G401.6 (cell line): ENCODE results near the gene RELB.
"Not testable (repeated sequence)": the region's sequence is repeated elsewhere in the genome, so short reads cannot be mapped to it uniquely, and the experiment has no call there.

Experiments
- FAIRE-seq: peaks from 2 replicates; lab custom pipeline; 2012; peaks lifted over from hg19 to GRCh38; lab: Jason Lieb, UNC

The RELB gene

DNA sequence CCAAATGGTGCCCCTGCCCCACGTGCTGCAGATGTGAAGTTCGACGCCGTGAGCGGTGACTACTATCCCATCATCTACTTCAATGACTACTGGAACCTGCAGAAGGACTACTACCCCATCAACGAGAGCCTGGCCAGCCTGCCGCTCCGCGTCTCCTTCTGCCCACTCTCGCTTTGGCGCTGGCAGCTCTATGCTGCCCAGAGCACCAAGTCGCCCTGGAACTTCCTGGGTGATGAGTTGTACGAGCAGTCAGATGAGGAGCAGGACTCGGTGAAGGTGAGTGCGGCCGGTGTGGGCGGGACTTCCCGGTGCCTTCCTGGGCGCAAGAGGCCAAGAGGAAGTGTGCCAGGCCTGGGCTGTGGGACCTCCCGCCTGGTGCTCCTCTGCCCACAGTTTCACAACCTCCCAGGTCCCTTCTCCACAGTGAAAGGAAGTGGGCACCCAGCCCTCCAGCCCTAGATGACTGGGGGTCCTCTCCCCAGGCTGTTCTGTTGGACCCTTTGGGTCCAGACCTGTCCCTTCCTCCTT, 14.1 kb upstream of the RELB start:
- FAIRE-seq: no peak

DNA sequence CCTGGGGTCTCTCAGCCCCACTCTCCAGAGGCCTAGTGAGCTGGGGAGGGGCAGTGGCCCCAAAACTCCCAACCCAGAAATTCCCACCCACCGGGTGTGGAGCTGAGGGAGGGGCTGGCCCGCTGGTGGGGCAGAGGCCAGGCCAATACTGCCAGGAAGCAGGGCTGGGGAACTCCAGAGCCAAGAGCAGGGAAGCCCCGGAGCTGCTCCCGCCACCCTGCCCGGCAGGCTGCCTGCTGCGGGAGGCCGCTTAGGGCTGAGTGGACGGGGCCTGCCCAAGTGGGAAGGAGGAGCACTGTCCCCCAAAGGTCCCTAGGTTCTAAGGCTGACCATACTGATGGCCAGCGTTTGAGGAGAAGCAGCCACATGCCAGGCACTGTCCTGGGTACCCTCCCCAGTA, 13.0 kb upstream of the RELB start:
- no peak for FAIRE-seq

DNA sequence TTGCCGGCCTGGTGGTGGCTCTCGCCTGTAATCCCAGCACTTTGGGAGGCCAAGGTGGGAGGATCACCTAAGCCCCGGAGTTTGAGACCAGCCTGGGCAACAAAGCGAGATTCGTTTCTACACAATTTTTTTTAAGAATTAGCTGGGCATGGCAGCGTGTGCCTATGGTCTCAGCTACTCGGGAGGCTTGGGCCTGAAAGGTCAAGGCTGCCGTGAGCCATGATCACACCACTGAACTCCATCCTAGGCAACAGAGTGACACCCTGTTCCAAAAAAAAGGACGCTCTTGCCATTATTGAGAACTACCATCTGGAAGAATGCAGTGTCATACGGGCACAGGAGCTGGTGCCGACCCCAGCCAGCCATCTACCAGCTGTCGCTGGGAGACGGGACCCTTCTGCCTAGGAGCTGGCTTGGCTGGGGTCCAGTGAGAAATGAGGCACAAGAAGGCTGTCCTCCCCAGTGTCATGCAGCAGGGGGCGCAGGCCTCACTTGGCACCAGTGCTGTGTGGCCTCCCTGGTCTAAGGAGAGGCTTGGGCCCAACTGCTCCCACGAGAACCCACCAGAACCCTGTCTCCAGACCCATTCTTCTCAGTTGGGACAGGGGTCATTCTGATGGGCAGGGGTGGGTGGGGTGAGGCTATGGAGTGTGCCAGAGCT, 12.2 kb upstream of the RELB start:
- FAIRE-seq: no peak

DNA sequence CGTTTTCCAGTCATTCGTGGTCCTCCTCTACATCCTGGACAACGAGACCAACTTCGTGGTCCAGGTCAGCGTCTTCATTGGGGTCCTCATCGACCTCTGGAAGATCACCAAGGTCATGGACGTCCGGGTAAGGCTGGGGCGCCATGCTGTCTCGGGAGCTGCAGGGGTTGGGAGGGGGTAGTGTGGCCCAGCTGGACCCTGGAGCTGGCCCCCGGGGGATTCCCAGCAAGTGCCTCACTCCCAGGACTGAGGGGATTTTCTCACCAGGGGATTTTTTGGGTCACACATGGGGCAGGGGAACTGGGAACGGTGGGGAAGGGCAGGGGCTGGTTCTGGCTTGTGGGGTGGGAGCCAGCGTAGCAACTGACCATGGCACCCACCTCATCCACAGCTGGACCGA, 10.8 kb upstream of the RELB start:
- no peak for FAIRE-seq

DNA sequence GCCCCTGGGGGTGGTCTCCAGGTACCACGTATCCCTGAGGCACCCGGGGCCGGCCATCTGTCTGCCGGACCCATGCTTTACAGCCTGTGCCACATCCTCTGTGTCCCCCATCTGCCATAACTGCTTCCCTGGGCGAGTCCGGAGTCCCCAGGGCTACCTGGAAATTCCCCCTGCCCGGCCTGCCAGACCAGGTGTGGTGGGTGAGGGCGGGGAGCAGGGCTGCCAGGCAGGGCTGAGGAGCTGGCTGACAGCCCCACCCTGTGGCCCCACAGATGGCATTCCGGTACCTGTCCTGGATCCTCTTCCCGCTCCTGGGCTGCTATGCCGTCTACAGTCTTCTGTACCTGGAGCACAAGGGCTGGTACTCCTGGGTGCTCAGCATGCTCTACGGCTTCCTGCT, 10.3 kb upstream of the RELB start:
- FAIRE-seq: no peak

DNA sequence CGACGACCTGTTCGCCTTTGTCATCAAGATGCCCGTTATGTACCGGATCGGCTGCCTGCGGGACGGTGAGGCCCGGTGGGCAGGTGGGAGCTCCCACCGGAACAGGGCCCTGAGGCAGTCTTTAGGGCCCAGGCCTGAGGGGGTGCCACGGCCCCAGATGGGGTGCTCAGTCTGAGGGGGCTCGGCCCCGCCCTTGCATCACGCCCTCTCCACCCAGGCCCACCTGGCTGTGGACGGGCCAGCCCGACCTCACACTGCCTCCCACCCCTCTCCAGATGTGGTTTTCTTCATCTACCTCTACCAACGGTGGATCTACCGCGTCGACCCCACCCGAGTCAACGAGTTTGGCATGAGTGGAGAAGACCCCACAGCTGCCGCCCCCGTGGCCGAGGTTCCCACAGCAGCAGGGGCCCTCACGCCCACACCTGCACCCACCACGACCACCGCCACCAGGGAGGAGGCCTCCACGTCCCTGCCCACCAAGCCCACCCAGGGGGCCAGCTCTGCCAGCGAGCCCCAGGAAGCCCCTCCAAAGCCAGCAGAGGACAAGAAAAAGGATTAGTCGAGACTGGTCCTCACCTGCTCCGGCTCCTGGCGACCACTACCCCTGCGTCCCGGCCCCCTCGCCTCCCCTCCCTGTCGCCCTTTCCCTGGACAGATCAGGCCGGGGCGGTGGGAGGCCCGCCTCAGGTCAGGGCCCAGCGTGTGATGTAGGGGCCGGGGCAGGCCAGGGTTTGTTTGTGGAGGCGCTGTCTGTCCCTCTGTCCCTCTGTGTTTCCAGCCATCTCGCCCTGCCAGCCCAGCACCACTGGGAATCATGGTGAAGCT, 8.7 kb upstream of the RELB start:
- FAIRE-seq: no peak

DNA sequence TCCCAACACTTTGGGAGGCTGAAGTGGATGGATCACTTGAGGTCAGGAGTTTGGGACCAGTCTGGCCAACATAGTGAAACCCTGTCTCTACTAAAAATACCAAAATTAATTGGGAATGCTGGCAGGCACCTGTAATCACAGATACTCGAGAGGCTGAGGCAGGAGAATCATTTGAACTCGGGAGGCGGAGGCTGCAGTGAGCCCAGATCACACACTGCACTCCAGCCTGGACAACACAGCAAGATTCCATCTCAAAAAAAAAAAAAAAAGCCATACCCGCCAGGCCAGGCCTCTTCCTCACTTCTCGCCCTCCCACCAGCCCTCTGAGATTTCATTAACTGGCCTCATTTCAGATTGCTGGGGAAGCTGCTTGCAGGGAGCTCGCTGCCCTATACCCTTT, 7.7 kb upstream of the RELB start:
- no peak for FAIRE-seq

DNA sequence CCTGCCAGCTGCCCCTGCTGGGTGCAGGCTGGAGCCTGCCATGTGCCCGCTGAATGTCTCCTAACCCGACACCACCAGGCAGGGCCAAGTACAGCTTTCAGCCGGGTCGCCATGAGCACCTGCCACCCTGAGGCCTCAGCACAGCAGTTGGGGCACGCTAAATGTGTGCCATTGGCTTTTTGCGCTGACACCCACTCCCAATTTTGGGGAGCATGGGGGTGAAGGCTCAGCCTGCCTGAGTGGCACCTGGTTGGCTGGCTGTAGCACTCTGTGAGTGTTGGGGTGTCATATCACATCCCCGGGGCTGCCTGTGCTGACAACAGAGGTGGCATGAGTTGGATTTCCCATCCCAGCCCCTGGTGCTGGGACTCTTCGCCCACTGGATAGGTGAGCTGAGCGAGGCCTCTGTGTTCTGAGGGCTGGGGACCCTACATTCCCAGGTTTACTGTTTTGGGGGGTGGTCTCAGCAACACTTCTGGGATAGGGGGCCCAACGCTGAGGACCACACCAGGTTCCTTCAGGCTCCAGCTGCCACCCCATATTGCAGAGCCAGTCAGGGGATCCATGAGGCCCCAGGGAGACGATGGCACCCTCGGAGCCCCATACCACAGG, 7.2 kb upstream of the RELB start:
- FAIRE-seq: no peak

DNA sequence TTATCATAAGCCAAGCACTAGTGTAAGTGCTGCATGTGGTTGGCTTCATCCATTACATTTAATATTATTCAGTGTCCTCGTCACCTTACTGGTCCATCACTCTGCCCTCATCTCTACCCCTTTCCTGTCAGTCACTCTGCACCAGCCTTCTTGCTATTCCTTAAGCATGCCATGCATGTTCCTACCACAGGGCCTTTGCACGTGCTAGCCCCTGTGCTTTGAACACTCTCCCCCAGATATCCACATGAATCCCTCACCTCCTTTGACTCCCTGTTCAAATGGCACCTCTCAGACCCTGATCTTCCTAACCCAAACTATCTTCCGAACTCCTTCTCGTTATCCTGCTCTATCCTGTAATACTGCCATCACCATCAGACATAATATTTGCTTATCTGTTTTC, 3.2 kb upstream of the RELB start:
- no peak for FAIRE-seq

DNA sequence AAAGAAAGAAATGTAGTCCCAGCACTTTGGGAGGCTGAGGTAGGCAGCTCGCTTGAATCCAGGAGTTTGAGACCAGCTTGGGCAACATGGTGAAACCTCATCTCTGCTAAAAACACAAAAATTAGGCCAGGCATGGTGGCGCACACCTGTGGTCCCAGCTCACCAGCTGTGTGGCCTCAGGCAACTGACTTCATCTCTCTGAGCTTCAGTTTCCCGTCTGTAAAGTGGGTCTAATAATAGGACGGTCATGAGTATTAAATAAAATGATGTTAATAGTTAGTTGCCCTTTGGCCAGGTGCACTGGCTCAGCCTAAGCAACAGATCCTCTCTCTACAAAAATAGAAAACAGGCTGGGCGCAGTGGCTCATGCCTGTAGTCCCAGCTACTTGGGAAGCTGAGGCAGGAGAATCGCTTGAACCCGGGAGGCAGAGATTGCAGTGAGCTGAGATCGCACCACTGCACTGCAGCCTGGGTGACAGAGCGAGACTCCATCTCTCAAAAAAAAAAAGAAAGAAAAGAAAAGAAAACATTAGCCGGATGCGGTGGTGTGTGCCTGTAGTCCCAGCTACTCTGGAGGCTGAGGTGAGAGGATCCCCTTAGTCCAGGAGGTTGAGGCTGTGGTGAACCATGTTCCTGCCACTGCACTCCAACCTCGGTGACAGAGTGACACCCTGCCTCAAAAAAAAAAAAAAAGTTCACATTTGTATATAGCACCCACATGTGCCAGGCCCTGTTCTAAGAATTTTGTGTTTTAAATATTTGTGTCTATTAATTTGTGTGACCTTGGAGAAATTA, 1.9 kb upstream of the RELB start:
- FAIRE-seq: not testable (repeated sequence)

DNA sequence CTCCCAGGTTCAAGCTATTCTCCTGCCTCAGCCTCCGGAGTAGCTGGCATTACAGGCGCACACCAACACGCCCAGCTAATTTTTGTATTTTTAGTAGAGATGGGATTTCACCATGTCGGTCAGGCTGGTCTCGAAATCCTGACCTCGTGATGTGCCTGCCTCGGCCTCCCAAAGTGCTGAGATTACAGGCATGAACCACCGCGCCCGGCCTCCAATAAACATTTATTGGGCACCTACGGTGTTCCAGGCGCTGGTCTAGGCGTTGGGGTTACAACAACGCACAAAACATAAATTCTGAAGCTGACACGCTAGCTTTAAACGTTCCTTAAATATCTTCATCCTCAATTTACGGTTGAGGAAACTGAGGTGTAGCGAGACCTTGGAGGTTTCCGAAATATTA, 599 bp upstream of the RELB start:
- not testable (repeated sequence) for FAIRE-seq

DNA sequence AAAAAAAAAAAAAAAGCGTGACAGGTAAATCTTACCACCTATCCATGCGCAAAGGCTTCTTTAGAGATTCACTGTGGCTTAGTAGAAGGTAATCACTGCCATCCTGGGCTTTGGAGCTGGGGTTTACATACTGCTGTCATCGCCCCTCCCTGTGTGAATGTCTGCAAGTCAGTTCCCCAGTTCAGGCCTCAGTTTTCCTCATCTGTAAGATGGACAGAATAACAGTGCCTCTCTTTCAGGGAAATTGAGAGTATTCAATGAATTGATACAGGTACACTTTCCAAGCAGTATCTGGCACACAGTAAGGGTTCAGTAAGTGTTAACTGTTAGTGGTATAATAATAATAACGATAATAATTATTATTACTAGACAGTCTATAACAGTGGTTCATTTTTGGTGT, 2.2 kb downstream of the RELB start:
- FAIRE-seq: no peak

DNA sequence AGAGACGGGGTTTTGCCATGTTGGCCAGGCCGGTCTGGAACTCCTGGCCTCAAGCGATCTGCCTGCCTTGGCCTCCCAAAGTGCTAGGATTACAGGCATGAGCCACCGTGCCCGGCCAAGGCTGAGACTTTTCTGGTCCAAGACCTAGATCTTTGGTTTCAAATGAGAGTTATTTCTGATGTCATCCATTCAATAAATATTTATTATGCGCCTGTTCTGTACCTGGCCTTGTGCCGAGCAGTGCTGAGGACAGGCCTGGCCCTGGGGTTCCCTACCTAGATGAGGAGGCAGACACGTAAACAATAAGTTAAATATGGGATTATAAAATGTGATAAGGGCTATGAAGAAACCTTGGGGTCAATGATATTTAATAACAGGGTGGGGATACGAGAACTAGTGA, 4.5 kb downstream of the RELB start:
- no peak for FAIRE-seq

DNA sequence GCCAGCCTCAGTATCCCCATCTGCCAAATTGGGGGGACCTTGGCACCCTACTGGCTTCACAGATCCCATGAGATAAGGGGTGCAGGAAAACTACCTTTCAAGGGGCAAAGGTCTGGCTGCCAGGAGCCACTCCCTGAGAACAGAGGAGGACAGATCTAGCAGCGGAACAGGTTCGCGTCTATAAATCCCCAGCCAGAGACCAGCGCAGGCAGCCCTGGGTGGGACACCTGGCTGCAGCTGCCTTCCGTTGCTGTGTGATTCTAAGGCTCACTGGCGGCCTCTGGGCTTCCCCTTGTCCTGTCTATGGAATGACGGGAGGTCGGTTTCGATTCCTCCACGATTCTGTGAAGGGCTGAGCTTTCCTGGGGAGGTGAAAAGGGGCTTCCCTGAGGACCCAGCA, 7.3 kb downstream of the RELB start:
- no peak for FAIRE-seq

DNA sequence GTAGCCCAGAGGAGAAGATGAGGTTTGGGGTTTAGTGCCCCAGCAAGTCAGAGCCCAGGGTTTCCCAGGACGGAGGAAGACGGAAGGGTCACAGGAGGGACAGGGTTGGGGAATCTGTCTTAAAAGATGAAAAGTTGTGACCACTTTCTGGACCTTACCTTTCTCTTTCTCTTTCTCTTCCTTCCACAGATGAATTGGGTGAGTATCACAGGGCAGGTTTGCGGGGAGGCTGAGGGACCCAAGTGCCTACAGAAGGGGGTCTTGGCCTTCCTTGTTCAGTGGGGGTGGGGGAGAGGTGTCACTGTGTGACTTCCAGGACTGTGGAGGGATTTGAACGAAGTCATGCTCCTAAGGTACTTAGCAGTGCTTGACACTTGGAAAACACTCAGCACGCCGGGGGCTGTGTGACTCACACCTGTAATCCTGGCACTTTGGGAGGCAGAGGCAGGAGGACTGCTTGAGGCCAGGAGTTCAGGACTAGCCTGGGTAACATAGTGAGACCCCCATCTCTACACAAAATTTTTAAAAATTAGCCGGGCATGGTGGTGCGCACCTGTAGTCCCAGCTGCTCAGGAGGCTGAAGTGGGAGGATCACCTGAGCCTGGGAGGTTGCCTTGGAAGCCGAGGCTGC, 8.5 kb downstream of the RELB start:
- FAIRE-seq: no peak

DNA sequence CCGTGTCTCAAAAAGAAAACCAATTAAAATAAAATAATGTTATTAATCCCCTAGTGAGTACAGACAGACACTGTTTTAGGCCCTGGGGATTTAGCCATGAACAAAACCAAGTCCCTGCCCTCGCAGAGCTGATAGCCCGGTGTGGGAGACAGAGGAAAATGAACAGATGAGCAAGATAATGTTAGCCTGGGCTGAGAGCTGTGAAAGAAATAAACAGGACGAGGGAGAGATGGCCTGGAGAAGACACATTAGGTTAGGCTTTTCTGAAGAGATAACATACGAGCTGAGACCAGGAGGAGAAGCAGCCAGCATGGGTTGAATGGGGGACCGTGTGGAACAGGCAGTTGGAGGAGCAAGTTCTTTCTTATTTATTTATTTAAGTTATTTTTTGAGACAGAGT, 9.0 kb downstream of the RELB start:
- no peak for FAIRE-seq

DNA sequence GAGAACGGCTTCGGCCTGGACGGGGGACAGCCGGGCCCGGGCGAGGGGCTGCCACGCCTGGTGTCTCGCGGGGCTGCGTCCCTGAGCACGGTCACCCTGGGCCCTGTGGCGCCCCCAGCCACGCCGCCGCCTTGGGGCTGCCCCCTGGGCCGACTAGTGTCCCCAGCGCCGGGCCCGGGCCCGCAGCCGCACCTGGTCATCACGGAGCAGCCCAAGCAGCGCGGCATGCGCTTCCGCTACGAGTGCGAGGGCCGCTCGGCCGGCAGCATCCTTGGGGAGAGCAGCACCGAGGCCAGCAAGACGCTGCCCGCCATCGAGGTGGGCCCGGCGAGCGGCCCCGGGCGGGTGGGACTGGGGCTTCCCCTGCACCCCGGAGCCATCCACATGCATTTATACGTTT, 10.7 kb downstream of the RELB start:
- no peak for FAIRE-seq

DNA sequence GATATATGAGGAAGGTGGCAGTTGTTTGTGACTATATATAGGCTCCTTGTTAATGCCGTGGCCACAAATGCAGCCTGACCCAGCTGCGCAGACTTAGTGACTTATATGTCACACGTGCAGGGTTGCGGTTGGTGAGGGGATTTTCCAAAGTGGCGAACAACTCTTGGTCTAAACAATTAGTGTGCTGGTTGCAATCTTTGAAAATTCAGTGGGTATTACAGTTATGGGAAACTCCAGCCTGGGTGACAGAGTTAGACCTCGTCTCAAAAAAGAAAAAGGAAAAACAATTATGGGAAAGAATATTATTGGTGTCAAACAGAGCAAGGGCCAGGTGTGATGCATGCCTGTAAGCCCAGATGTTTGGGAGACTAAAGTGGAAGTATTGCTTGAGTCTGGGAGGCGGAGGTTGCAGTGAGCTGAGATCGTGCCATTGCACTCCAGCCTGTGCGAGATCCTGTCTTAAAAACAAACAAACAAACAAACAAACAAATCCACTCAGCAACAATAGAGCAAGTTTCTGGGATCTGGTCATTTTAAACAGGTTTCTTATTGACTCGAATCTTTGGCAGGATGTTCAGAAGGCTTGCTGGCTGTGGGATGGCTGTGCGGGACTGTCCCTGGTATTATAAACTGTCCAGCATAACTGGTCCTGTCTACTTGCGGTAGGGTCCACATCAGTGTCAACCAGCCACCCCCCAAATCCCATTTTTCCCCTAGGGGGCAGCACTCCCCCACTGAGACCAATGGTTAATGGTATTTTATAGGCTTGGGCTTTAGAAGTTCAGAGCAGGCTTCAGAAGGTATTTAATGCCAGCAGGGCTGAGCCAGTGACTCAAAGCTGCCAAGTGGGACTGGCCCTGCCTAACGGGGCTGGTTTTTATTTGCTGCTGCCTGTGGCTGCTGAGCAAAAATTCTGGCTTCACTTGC, 15.4 kb downstream of the RELB start:
- peak; percentile 72 for FAIRE-seq

DNA sequence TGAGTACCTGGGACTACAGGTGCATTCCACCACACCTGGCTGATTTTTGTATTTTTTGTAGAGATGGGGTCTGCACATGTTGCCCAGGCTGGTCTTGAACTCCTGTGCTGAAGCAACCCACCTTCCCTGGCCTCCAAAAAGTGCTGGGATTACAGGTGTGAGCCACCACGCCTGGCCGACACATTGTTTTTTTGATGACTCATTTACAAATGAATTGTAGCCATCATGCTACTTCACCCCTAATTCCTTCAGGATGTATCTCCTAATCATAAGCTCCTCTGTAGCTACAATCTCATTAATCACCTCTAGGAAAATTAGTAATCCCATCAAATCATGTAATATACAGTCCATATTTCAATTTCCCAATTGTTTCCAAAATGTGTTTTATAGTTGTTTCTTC, 17.9 kb downstream of the RELB start:
- no peak for FAIRE-seq

DNA sequence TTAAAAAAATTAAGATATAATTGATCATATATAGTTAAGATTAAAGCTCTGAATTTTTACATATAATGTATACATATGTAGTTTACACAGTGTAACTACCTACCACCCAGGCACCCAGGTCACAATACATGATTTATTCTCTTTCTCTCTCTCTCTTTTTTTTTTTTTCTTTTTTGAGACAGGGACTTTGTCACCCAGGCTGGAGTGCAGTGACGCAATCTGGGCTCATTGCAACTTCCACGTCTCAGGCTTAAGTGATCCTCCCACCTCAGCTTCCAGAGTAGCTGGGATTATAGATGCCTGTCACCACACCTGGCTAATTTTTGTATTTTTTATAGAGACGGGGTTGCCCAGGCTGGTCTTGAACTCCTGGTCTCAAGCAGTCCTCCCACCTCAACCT, 18.8 kb downstream of the RELB start:
- FAIRE-seq: no peak

DNA sequence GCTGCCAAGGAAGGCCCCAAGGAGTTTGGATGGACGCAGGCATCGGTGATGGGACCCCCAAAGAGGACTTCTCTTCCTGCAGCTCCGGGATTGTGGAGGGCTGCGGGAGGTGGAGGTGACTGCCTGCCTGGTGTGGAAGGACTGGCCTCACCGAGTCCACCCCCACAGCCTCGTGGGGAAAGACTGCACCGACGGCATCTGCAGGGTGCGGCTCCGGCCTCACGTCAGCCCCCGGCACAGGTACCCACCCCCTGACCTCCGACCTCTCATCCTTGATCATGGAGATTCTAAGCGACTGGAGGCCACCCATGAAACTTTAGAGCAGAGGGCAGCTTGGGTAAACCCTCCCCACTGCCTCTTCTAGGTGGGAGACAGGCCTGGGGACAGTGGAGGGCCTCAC, 20.7 kb downstream of the RELB start:
- no peak for FAIRE-seq
